GM10266 (cell line): ENCODE measurements around the gene NKIRAS2.
A peak's percentile ranks its signal among the peaks of the same experiment; 100 is the strongest.
"Not testable (repeated sequence)": the region's sequence is repeated elsewhere in the genome, so short reads cannot be mapped to it uniquely, and the experiment has no call there.

Experiments
- DNase-seq: peaks from one replicate; pipeline ENCODE4 v3.0.0; 2012; ENCODE audit errors: extremely low spot score
- CTCF ChIP-seq: IDR thresholded peaks from 2 replicates; pipeline ENCODE4 v1.5.1; 2012; ENCODE audit warnings: mild to moderate bottlenecking, low read depth; ENCODE audit not compliant: control insufficient read depth, insufficient read depth; ENCODE audit errors: missing control alignments

Gene NKIRAS2

GRCh38 chr17:42000413-42001133, 19.3 kb upstream of the NKIRAS2 start:
- no peak for TF ChIP-seq CTCF

GRCh38 chr17:42001729-42002128, 18.2 kb upstream of the NKIRAS2 start:
- TF ChIP-seq CTCF, result no peak
- DNase-seq, result no peak

More at GRCh38 chr17:42000413-42001133, 19.3 kb upstream of the NKIRAS2 start:
- DNase-seq, result no peak

GRCh38 chr17:42002175-42002791, 17.6 kb upstream of the NKIRAS2 start:
- TF ChIP-seq CTCF, result no peak
- no peak for DNase-seq

- DNase-seq, result no peak
Measured at GRCh38 chr17:42002792-42003301, 17.0 kb upstream of the NKIRAS2 start.

GRCh38 chr17:42005166-42005565, 14.7 kb upstream of the NKIRAS2 start:
- no peak for TF ChIP-seq CTCF
- no peak for DNase-seq

More at GRCh38 chr17:42002792-42003301, 17.0 kb upstream of the NKIRAS2 start:
- TF ChIP-seq CTCF, result no peak

GRCh38 chr17:42009170-42009569, 10.7 kb upstream of the NKIRAS2 start:
- peak; percentile 20 for TF ChIP-seq CTCF
- DNase-seq, result no peak

- DNase-seq, result not testable (repeated sequence)
Measured at GRCh38 chr17:42010266-42010680, 9.6 kb upstream of the NKIRAS2 start.
